C1 segment of cervical spinal cord (tissue), 14 donors: Measurements from ENCODE around the gene NCEH1.

ENCODE experiments used
- DNase-seq, 14 donors: peaks; one replicate each; lab custom pipeline; 2025; lab: John Stamatoyannopoulos, UW

Gene NCEH1

DNA sequence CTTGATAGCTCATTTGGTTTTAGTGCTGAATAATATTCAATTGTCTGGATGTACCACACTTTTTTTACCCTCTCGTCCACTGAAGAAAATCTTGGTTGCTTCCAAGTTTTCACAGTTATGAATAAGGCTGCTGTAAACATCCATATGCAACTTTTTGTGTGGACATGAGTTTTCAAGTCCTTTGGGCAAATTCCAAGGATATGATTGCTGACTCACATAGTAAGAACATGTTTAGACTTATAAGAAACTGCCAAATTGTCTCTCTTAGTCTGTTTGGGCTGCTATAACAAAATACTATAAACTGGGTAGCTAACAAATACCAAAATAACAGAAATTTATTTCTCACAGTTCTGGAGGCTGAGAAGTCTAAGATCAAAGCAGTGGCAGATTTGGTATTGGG, 128.2 kb downstream of the NCEH1 start:
- DNase-seq, result no peak

DNA sequence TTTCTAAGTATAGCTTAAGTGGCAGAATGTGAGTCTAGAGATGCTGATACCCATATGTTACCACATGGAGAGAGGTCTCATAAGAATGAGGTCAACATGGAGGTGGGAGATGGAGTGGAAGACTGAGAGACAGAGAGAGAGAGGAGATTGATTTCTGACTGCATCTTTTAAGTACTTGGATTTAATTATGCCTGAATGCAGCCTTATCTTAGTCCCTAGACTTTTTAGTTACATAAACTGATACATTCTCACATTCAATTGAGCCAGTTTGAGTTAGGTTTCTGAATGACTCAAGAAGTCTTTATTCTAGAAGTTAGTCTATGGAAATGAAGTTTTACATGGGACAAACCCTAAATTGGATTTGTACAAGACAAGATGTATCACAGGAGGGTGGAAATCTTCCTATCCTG, 129.1 kb downstream of the NCEH1 start:
- DNase-seq, result no peak

DNA sequence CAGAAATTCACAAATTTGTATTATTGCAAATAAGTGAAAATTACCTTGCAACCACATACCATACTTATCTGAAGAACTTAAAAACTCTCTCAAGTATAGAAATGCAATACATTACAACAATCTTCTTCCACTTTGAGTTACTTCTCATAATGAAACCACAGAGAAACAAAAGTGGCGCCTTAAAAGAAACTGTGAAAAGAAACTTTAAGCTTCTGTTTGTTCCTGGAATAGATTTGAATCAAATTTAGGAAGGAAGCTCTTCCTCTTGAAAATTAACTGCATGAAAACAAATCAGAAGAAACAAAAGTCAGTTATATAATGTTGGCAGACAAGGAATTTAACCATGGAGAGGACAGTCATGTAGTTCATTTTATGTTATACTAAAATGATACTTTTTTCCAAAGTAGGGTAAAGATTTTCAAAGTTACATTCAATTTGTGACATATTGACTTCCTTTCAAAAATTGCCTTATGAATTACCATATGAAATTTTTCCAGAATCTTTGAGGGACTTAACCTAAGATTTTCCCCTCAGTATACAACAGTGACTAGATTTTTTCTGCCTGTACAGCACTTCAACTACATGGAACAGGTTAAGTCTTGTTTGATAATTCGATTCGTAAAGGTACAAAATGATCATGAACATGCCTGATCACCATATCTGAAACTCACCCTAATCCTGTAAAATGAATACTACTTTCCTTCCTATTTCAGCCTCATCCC, 130.0 kb downstream of the NCEH1 start:
- DNase-seq, result no peak
